A549 (cell line): ENCODE data around the gene REPS1.

ENCODE experiments used
- CTCF ChIP-seq: fragments of >200 bp; sonication (Bioruptor Twin); formaldehyde crosslinking; IDR thresholded peaks from 3 replicates; pipeline ENCODE4 v1.5.1; 2016
- HMGXB4 ChIP-seq: fragments of 250-450 bp; sonication (Bioruptor Pico); IDR thresholded peaks from 2 replicates; pipeline ENCODE4 v1.5.0; 2021; ENCODE audit warnings: mild to moderate bottlenecking, moderate library complexity, borderline replicate concordance
- HOXB5 ChIP-seq: fragments of 250-450 bp; sonication (Bioruptor Pico); IDR thresholded peaks from 2 replicates; pipeline ENCODE4 v1.5.0; 2020; ENCODE audit warnings: mild to moderate bottlenecking, moderate library complexity
- JUN ChIP-seq, 2 experiments: fragments of >200 bp; sonication (Bioruptor Twin); formaldehyde crosslinking; IDR thresholded peaks; 2 replicates in 1 of 2; 3 replicates in 1 of 2; pipeline ENCODE4 v1.6.1; 2016 to 2017
- POLR2A ChIP-seq: IDR thresholded peaks from 2 replicates; pipeline ENCODE4 v1.6.1; 2012; ENCODE audit warnings: mild to moderate bottlenecking, low read length

GRCh38 chr6:138873191-138873590 lies 114.9 kb downstream of the REPS1 start:
- no peak for TF ChIP-seq JUN (IDR thresholded peaks at IDR 0.05)
- no peak for TF ChIP-seq CTCF
- no peak for TF ChIP-seq HMGXB4
- TF ChIP-seq POLR2A = no peak
- no peak for TF ChIP-seq HOXB5 (CRISPR knock-in tag)
